Activated naive CD4-positive, alpha-beta T cell treated with anti-CD3 and anti-CD28 coated beads, Interleukin-2, amount 50 U/mL, for 24 hours (primary cell): ENCODE data around the gene C5.

Experiments used
- H3K27ac Mint-ChIP-seq: one replicate; pipeline ENCODE4 v1.8.0; 2021; ENCODE audit warnings: mild to moderate bottlenecking, mixed read lengths
- H3K27me3 Mint-ChIP-seq: one replicate; pipeline ENCODE4 v1.8.0; 2021; ENCODE audit warnings: mixed read lengths
- H3K36me3 Mint-ChIP-seq: one replicate; pipeline ENCODE4 v1.8.0; 2021; ENCODE audit warnings: mixed read lengths
- H3K4me1 Mint-ChIP-seq: one replicate; pipeline ENCODE4 v1.8.0; 2021; ENCODE audit warnings: mixed read lengths
- H3K4me3 Mint-ChIP-seq: one replicate; pipeline ENCODE4 v1.8.0; 2021; ENCODE audit warnings: mild to moderate bottlenecking, mixed read lengths
- H3K9me3 Mint-ChIP-seq: one replicate; pipeline ENCODE4 v1.8.0; 2021; ENCODE audit warnings: mixed read lengths

Gene C5

DNA sequence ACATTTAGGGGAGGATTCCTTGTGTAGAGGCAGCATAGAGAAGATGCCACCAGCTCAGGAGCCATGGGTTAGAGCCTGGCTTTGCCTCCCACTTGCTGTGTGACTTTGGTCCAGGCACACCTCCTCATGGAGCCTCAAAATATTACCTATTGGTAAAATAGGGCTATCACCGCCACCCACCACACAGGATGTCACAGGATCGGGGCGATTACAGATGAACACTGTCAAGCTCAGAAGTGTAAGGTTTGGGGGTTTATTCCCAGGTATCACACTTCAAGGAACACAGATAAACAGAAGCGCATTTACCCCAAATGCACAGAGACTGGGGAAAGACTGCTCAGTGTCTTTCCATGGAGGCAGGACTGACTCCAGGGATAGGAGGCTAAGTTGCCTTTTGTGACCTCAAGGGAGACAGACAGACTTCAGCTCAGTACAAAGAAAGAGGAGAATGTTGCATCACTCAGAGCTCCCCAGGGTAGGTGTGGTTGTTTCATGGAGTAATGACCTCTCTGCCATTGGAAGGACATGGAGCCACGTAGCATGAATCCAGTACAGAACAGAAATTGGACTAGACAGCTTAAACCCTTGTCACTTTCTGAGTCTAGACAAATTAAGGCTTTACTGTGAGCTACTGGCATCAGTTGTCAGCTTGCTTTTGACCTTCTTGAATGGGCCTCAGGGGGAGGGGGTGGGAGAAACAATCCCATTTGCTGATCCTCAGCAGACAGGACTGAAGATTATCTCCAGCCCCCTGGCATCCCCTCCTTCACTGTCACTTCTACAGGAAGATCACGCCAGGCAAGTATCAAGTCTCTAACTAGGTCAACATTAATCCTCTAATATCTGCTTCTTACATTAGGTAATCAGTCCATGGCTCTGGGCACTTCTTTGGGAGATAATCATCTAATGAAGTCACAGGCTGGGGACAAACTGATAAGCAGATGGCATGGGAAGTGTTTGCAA is 130.0 kb downstream of the C5 start:
- H3K27me3 Mint-ChIP-seq = no peaks in the 10 kb centered on the region
- H3K4me3 Mint-ChIP-seq = peak overlapping the region; percentile 95
- H3K36me3 Mint-ChIP-seq = peaks cover 71% of the 10 kb centered on the region
- H3K27ac Mint-ChIP-seq = peak overlapping the region; percentile 82
- H3K9me3 Mint-ChIP-seq = no peaks in the 10 kb centered on the region
- H3K4me1 Mint-ChIP-seq = peaks cover 69% of the 10 kb centered on the region

DNA sequence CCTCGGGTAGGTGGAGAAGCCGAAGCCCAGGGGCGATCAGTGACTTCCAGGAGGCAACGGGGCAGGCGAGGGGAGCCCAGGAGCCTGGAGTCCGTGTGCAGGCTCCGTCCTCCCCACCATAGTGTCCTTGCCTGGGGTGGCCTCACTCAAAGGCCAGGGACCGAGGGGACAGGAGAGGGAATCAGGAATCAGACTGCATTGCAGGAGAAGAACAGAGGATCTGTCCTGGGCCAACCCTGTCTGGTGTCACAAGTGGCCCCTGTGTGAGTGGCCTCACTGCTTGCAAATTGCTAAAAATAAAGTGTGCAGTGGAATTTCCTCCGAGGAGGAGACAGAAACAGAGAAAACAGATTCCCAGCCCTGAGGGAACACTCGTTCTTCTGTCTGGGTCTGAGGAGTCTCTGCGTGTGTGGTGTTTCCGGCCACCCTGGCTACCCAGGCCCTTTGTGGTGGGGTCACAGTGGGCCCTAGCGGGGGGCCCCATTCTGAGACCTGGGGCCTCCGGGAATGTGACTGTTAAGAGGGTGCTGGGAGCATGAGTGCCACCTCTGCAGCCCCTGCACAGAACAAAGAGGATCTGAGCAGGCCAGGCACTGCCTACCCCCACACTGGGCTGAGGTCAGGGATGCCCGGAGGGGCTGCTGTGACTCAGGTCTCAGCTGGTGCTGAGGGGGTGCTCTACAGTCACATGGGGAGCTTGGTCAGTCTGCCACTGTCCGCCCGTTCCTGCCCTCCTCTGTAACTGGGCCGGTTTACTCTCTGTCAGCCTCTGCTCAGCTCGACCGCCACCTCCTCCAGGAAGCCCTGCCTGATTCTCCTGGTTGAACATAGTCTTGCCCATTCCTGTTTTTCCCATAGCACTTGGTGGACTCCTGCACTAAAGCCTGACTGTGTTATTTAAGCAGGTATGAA is 130.9 kb downstream of the C5 start:
- peaks cover 70% of the 10 kb centered on the region for H3K36me3 Mint-ChIP-seq
- no peaks in the 10 kb centered on the region for H3K9me3 Mint-ChIP-seq
- H3K4me1 Mint-ChIP-seq = peaks cover 77% of the 10 kb centered on the region
- H3K4me3 Mint-ChIP-seq = peak overlapping the region; percentile 95
- H3K27me3 Mint-ChIP-seq = no peaks in the 10 kb centered on the region
- H3K27ac Mint-ChIP-seq = peak overlapping the region; percentile 82

DNA sequence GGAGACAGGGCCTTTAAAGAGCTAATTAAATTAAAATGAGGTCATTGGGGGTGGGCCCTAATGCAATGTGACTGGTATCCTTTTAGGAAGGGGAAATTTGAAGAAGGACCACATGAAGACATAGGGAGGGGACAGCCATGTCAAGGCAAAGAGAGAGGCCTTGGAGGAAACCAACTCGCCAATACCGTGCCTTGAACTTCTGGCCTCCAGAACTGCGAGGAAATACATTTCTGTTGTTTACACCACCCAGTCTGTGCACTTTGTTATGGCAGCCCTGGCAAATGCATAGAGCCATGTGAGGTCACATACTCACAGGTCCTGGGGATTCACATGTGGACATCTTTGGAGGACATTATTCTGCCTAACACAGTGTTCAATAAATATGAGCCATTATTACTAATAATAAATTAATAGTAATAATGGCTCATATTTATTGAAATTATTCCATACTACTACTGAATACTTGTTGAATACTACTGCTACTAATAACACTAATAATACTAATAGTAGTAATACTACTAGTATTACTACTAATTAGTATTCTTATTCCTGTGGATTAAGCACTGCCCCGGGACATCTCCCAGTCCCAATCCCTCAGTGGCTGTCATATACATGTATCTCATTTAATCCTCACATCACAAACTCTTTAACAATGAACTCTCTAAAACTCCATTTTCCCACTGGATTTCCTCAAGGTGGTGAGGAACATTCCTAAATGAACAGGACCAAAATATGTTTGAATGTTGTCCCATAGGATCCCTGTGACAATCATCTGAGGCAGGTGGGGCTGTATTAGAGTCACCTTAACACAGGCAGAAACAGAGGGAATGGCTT is 131.9 kb downstream of the C5 start:
- peak overlapping the region; percentile 95 for H3K4me3 Mint-ChIP-seq
- H3K36me3 Mint-ChIP-seq = peaks cover 65% of the 10 kb centered on the region
- no peaks in the 10 kb centered on the region for H3K27me3 Mint-ChIP-seq
- no peaks in the 10 kb centered on the region for H3K9me3 Mint-ChIP-seq
- H3K4me1 Mint-ChIP-seq = peaks cover 82% of the 10 kb centered on the region
- H3K27ac Mint-ChIP-seq = peak overlapping the region; percentile 77

DNA sequence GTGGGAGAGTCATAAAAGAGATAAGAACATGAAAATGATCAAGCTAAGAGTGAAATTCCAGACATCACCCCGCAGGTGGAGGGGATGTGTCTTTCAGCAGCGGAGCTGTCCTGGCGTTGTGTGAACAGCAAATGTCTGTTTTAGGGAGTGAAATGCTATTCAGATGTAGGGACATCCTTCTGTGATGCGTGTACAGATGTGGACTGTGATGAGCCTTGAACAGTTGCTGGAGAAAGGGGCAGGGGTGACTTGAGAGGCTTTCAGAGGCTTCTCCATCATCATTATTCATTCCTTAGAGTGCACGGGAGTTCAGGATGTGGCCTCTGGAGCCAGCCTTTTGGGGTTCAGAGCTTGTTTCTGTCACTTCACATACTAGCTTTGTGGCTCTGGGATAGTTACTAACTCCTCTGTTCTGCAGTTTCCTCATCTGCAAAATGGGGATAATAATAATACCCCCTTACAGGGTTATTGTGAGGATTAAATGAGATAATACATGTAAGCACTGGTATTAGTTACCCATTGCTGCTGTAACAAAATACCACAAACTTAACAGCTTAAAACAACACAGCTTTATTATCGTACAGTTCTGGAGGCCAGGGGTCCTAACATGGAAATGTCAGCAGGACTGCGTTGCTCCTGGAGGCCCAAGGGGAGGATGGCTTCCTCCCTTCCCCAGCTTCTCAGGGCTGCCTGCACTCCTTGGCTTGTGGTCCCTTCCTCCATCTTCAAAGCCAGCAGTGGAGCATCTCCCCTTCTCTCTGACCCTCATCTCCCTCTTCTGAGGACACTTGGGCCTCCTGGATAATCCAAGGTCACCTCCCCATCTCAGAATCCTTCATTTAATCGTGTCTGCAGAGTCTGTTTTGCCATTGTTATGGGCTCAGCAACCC is 132.8 kb downstream of the C5 start:
- H3K4me3 Mint-ChIP-seq = peak overlapping the region; percentile 86
- H3K27me3 Mint-ChIP-seq = no peaks in the 10 kb centered on the region
- peaks cover 85% of the 10 kb centered on the region for H3K4me1 Mint-ChIP-seq
- H3K36me3 Mint-ChIP-seq = peaks cover 69% of the 10 kb centered on the region
- no peaks in the 10 kb centered on the region for H3K9me3 Mint-ChIP-seq
- peak overlapping the region; percentile 92 for H3K27ac Mint-ChIP-seq

DNA sequence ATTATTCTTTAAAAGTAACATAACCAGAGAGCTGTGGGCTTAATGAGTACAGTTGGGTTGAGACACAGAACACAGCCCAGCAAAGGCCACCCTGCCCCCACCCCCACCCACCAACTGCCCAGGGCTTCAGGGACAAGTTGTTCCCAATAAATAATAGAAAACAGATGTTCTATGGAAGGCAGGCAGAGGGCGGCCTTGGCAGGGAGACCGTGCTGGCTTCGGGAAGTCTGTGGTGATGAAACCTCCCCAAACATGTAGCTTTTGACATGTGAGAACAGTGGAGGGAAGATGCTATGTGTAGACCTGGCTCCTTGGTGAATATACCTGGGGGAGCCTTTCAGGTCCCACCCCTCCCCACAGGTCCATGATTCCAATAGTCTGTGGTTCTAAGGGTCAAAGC is 133.5 kb downstream of the C5 start:
- H3K27me3 Mint-ChIP-seq = no peaks in the 10 kb centered on the region

DNA sequence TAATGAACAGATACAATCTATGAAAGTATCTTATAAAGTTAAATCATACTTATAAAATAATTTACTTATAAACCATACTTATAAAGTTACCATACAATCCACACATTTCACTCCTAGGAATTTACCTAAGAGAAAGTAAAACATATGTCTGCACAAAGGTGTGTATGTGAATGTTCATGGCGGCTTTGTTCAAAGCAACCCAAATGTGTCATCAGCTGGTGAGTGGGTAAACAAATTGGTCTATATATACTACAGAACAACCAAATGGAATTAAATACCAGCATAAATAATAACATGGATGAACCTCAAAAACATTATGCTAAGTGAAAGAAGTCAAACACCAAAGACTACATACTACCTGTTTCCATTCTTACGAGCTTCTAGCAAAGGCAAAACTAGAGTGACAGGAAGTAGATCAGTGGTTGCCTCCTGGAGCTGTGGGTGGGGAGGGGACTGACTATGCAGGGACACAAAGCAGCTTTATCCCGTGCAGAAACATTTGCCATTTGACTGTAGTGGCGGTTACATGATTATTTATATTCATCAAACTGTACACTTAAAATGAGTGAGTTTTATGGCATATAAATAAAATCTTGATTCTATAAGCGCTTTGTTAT is 134.1 kb downstream of the C5 start:
- H3K4me3 Mint-ChIP-seq = peak overlapping the region; percentile 86
- H3K36me3 Mint-ChIP-seq = peaks cover 65% of the 10 kb centered on the region

More for the DNA sequence above, 133.5 kb downstream of the C5 start:
- H3K9me3 Mint-ChIP-seq = no peaks in the 10 kb centered on the region
- H3K4me1 Mint-ChIP-seq = peaks cover 85% of the 10 kb centered on the region
- peaks cover 68% of the 10 kb centered on the region for H3K36me3 Mint-ChIP-seq
- peak overlapping the region; percentile 86 for H3K4me3 Mint-ChIP-seq
- peak overlapping the region; percentile 92 for H3K27ac Mint-ChIP-seq

DNA sequence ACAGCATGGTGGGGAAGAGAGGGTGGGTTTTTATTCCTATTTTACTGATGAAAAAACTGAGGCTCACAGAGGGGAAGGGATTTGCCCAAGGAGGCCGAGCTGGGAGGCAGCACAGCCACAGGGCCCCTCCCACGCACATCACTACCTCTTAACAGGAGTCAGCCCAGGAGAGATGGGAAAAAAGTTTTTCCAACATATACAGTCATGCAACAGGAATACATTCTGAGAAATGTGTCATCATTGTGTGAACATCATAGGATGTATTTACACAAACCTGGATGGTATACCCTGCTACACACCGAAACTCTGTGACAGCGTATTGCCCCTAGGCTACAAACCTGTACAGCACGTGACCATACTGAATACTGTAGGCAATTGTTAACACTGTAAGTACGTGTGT is 135.1 kb downstream of the C5 start:
- peaks cover 87% of the 10 kb centered on the region for H3K4me1 Mint-ChIP-seq
- no peaks in the 10 kb centered on the region for H3K9me3 Mint-ChIP-seq
- peak overlapping the region; percentile 8 for H3K27ac Mint-ChIP-seq
- peak overlapping the region; percentile 49 for H3K4me3 Mint-ChIP-seq
- H3K36me3 Mint-ChIP-seq = peaks cover 67% of the 10 kb centered on the region
- no peaks in the 10 kb centered on the region for H3K27me3 Mint-ChIP-seq

More for the DNA sequence above, 134.1 kb downstream of the C5 start:
- peak overlapping the region; percentile 86 for H3K27ac Mint-ChIP-seq
- no peaks in the 10 kb centered on the region for H3K27me3 Mint-ChIP-seq
- H3K4me1 Mint-ChIP-seq = peaks cover 85% of the 10 kb centered on the region
- no peaks in the 10 kb centered on the region for H3K9me3 Mint-ChIP-seq

DNA sequence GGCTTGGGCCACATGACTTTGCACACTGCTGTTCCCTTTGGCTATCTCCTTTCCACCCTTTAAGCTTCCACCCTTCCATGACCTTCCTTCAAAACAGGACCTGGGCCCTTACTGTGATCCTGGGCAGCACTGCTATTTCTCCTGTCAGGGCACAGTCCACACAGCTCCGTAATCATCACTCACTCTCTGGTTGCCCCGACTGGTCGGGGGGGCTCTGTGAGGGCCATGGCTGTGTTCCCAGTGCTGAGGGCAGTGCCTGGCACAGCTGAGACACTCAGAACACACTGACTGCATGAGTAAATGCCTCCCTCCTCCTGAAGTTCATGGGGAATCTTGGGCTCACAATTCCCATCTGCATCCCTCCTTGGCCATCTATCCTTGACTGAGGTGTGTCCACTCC is 135.7 kb downstream of the C5 start:
- H3K9me3 Mint-ChIP-seq = no peaks in the 10 kb centered on the region
- H3K4me3 Mint-ChIP-seq = peak overlapping the region; percentile 49
- peaks cover 86% of the 10 kb centered on the region for H3K4me1 Mint-ChIP-seq
- peak overlapping the region; percentile 55 for H3K27ac Mint-ChIP-seq
- no peaks in the 10 kb centered on the region for H3K27me3 Mint-ChIP-seq
- H3K36me3 Mint-ChIP-seq = peaks cover 64% of the 10 kb centered on the region

DNA sequence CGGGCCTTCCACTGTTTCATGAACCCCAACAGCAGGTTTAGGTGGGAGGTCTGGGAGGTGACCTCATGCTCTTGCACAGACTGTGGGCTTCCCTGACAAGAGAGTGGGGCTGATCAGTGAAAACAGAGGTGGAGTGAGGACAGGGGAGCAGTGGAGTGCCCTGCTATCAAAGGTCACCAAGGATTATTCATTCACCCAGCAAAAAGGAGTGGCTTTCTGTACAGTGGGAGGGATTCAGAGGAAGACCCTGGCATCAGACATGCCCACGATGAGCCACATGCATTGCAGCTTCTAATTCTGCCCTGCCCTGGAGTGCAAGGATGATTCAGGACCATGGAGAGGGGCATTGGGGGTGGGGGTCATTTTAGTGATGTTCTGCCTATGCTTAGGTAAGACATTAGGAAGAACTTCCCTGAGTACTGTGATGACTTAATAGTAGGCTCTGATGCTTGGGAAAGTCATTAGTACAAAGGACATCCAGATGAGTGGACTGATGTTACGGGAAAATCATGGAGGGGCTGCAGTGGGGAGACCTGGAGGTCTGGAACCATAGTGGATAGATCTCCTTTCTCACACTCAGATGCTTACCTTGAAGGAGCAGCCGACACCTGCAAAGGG is 136.3 kb downstream of the C5 start:
- no peaks in the 10 kb centered on the region for H3K9me3 Mint-ChIP-seq
- no peak overlapping the region for H3K4me3 Mint-ChIP-seq
- peaks cover 65% of the 10 kb centered on the region for H3K36me3 Mint-ChIP-seq
- H3K4me1 Mint-ChIP-seq = peaks cover 89% of the 10 kb centered on the region
- H3K27me3 Mint-ChIP-seq = no peaks in the 10 kb centered on the region
- H3K27ac Mint-ChIP-seq = peak overlapping the region; percentile 55

DNA sequence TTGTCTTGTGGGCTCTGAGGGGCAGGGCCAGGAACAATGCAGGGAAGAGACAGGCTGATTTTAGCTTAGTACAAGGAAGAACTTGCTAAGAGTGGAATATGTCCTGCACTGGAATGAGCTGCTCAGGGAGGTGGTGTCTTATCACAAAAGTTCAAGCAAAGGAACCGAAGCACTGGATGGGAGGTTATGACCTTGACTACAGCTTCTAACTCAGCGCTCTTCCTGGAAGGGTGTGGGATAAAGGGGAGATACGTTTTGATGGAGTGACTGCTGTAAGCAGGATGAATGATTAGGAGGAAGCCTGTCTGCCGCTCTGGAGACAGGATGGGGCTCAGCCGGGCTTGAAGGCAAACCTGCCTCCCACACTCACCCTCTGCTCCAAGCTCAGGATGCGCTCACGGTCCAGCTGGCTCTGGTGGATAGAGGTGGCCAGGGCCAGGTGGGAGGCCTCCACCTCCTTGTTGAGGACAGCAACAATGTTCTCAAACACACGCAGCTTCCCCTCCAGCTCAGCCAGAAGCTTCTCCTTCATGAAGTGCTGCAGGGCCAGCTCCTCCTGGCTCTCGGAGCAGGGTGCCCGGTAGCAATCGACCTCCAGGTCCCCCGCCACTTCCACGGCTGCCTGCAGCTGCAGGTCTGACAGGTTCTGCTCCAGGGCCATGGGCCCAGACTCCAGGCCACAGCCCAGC is 137.0 kb downstream of the C5 start:
- Mint-ChIP-seq H3K27ac (peak overlapping the region; percentile 71), H3K4me3 (peak overlapping the region; percentile 76)

DNA sequence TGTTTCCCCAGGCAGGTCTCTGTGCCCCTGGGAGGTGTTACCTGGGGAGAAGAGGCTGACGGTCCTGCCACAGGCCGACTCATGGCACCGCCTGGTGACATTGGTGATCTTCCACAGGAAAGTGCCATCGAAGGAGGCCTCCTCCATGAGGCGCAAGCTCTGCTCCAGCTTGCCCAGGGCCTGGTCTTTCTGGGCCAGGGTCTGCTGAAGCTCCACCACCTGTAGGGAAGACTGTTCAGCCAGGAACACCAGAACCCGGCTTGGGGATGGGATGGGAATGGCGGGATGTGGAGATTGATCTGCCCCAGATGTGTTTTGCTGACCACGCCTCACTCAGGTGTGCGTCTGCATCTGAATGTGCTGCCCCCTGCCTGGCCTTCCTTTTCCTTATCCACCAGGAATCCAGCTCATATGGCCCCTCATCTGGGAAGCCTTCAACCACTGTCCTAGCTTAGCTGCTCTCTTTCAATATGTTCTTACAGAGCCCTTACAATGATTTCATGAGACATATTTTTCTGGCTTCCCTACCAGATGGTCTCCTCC is 138.7 kb downstream of the C5 start:
- peak overlapping the region; percentile 72 for H3K27ac Mint-ChIP-seq
- H3K9me3 Mint-ChIP-seq = no peaks in the 10 kb centered on the region
- peak overlapping the region; percentile 78 for H3K4me3 Mint-ChIP-seq
- peaks cover 58% of the 10 kb centered on the region for H3K36me3 Mint-ChIP-seq
- H3K27me3 Mint-ChIP-seq = no peaks in the 10 kb centered on the region
- H3K4me1 Mint-ChIP-seq = peaks cover 85% of the 10 kb centered on the region

More for the DNA sequence above, 137.0 kb downstream of the C5 start:
- H3K36me3 Mint-ChIP-seq = peaks cover 61% of the 10 kb centered on the region
- H3K9me3 Mint-ChIP-seq = no peaks in the 10 kb centered on the region
- H3K27me3 Mint-ChIP-seq = no peaks in the 10 kb centered on the region
- peaks cover 86% of the 10 kb centered on the region for H3K4me1 Mint-ChIP-seq

DNA sequence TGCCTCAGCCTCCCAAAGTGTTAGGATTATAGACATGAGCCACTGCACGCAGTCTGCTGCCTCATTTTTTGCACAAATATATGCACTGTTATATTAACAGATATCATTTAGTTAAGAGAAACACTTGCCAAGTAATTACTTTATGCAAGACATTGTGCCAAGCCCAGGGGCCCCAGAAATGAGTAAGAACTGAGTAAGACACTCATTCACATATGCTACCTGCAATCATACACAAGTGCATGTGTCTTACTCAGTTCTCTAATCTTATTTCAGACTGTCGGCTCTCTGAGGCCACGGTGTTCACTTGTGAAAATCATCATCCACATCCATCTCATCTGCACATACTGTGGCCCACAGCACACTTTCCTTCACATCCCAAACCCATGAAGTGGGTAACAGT is 139.4 kb downstream of the C5 start:
- Mint-ChIP-seq H3K4me3 (peak overlapping the region; percentile 78), H3K4me1 (peaks cover 86% of the 10 kb centered on the region), H3K36me3 (peaks cover 57% of the 10 kb centered on the region), H3K27me3 (no peaks in the 10 kb centered on the region), H3K9me3 (no peaks in the 10 kb centered on the region), H3K27ac (peak overlapping the region; percentile 72)

DNA sequence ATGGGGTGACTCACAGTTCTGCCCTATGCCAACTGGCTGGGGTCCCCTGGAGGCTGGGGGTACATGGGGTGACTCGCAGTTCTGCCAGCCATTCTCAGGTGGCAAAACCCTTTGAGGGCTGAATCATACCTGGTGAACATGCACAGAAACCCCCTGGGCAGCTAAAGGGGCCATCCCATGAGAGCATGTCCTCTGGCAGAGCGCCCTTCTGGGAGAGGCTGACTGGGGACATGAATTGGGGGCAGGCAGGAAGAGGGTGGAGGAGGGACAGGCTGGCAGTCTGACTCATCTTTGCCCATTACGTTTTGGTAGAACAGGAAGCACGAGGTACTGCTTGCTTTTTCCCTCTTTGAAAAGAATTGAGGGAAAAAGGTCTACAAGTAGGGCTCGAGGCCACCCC is 140.2 kb downstream of the C5 start:
- Mint-ChIP-seq H3K4me1 (peaks cover 90% of the 10 kb centered on the region), H3K9me3 (no peaks in the 10 kb centered on the region), H3K27ac (peak overlapping the region; percentile 95), H3K4me3 (peak overlapping the region; percentile 78), H3K27me3 (no peaks in the 10 kb centered on the region), H3K36me3 (peaks cover 60% of the 10 kb centered on the region)
